Measurements from ENCODE around the gene UGT3A2. TPM values are rescaled to one million over a fixed set of nuclear protein-coding genes. Genes with fewer than 3 reads are reported as not detected.

The UGT3A2 gene
- total and polyA plus RNA-seq, 2 of the 4 experiments (the other 2 are of a cell fraction) = not detected

GRCh38 chr5:36031223-36031622, 35.5 kb downstream of the UGT3A2 start:
- Histone ChIP-seq H3K27me3 (ENCODE audit: control insufficient read depth, insufficient read depth, low read length) (peaks cover 2% of the 10 kb centered on the region; the same call in 1 of the 2 replicates), H4K20me1 (ENCODE audit: insufficient read depth, low read length) (no peaks in the 10 kb centered on the region), H3K23ac (ENCODE audit: low read depth, low read length) (no peak overlapping the region), H3K9me3 (ENCODE audit: control insufficient read depth, insufficient read depth, low read length) (no peaks in the 10 kb centered on the region), H4K91ac (ENCODE audit: insufficient read depth, low read depth, low read length) (no peak overlapping the region), H3K4ac (ENCODE audit: low read depth, low read length) (no peak overlapping the region), H3K36me3 (ENCODE audit: control insufficient read depth, insufficient read depth, low read length) (no peaks in the 10 kb centered on the region), H2BK15ac (ENCODE audit: low read depth, low read length) (no peak overlapping the region), H3K79me1 (ENCODE audit: low read depth in 1 of 2, low read length in 2 of 2) (no peaks in the 10 kb centered on the region), H2BK120ac (ENCODE audit: low read depth, low read length) (no peak overlapping the region), H4K5ac (ENCODE audit: low read depth, low read length) (no peak overlapping the region), H2AK9ac (replicated peaks; ENCODE audit: low read depth, low read length, poor library complexity) (no peak overlapping the region), H2AFZ (replicated peaks; ENCODE audit: low read length, poor library complexity) (no peak overlapping the region), H2BK20ac (ENCODE audit: low read depth, low read length) (no peak overlapping the region), H3K4me1 (ENCODE audit: control insufficient read depth, insufficient read depth, low read length) (no peaks in the 10 kb centered on the region), H3K9ac (ENCODE audit: low read depth, low read length) (no peak overlapping the region), H3K56ac (ENCODE audit: extremely low read depth, insufficient read depth, low read length) (no peak overlapping the region), H2BK5ac (ENCODE audit: low read depth, low read length, poor library complexity, severe bottlenecking) (no peak overlapping the region), H2AK5ac (ENCODE audit: low read depth, low read length) (no peak overlapping the region), H4K8ac (ENCODE audit: low read depth in 2 of 2, low read length in 2 of 2) (no peak overlapping the region), H3K18ac (ENCODE audit: low read depth, low read length) (no peak overlapping the region), H3K9me1 (ENCODE audit: insufficient read depth, low read length) (no peaks in the 10 kb centered on the region), H3K27ac (ENCODE audit: insufficient read depth, low read length) (no peak overlapping the region), H3K14ac (replicated peaks; ENCODE audit: low read depth, low read length) (no peak overlapping the region), H3K4me2 (ENCODE audit: low read depth, low read length) (no peak overlapping the region), H3K4me3 (ENCODE audit: insufficient read depth, low read depth, low read length) (no peak overlapping the region)
- BruUV-seq (replicated peaks) = no TSS peak
- intact Hi-C loops (cut with micrococcal nuclease) = no loop called here
- in situ Hi-C loops (cut with MboI; ENCODE audit: low sequenced_read_pairs) = no loop called here
- WGBS, 2 experiments (ENCODE audit: extremely low coverage in 2 of 2, insufficient read length in 1 of 2) = 71% methylated on average over 2 of the region's 6 CpGs; no CpG with 5 or more reads in 1 of the 2 experiments
- ATAC-seq (ENCODE audit: low read depth) (no peak), DNase-seq (no peak)
- dilution Hi-C loops (cut with HindIII; ENCODE audit: low sequenced_read_pairs, unreplicated experiment) = no loop called here
- CTCF ChIA-PET = no interaction called here
- TF ChIP-seq NFE2L2 (IDR thresholded peaks at IDR 0.05; ENCODE audit: low read depth, low read length) = no peak
- TF ChIP-seq CHD1 (IDR thresholded peaks at IDR 0.05; ENCODE audit: low read depth, low read length) = no peak
- no peak for TF ChIP-seq BHLHE40 (IDR thresholded peaks at IDR 0.05; ENCODE audit: low read depth, low read length)
- TF ChIP-seq, protein P1, sequence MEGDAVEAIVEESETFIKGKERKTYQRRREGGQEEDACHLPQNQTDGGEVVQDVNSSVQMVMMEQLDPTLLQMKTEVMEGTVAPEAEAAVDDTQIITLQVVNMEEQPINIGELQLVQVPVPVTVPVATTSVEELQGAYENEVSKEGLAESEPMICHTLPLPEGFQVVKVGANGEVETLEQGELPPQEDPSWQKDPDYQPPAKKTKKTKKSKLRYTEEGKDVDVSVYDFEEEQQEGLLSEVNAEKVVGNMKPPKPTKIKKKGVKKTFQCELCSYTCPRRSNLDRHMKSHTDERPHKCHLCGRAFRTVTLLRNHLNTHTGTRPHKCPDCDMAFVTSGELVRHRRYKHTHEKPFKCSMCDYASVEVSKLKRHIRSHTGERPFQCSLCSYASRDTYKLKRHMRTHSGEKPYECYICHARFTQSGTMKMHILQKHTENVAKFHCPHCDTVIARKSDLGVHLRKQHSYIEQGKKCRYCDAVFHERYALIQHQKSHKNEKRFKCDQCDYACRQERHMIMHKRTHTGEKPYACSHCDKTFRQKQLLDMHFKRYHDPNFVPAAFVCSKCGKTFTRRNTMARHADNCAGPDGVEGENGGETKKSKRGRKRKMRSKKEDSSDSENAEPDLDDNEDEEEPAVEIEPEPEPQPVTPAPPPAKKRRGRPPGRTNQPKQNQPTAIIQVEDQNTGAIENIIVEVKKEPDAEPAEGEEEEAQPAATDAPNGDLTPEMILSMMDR (conservative IDR thresholded peaks at IDR 0.05; ENCODE audit: low read depth, low read length) = no peak
- TF ChIP-seq ELK1 (IDR thresholded peaks at IDR 0.05; ENCODE audit: borderline replicate concordance, low read depth, low read length) = no peak
- TF ChIP-seq MXI1 (IDR thresholded peaks at IDR 0.05; ENCODE audit: borderline replicate concordance, low read depth, low read length) = no peak
- no peak for TF ChIP-seq CEBPB (IDR thresholded peaks at IDR 0.05; ENCODE audit: low read depth, low read length)
- TF ChIP-seq RCOR1 (IDR thresholded peaks at IDR 0.05; ENCODE audit: insufficient replicate concordance, low read length) = no peak
- no peak for TF ChIP-seq MAFK (IDR thresholded peaks at IDR 0.05; ENCODE audit: low read depth, low read length)
- no peak for TF ChIP-seq MAZ (IDR thresholded peaks at IDR 0.05; ENCODE audit: borderline replicate concordance, low read depth, low read length)
- POLR2A ChIA-PET (ENCODE audit: unreplicated experiment) = no interaction called here
